ENCODE measurements around the gene ELMOD1.

Gene ELMOD1

GRCh38 chr11:107653076-107653475, 62.1 kb downstream of the ELMOD1 start:
- Mint-ChIP-seq H3K27me3 (peaks cover 37% of the 10 kb centered on the region), H3K4me1 (no peaks in the 10 kb centered on the region), H3K9me3 (no peaks in the 10 kb centered on the region), H3K36me3 (no peaks in the 10 kb centered on the region), H3K27ac (no peak overlapping the region), H3K4me3 (no peak overlapping the region)
- ATAC-seq, result no peak

- H3K4me3 Mint-ChIP-seq, result no peak overlapping the region
- no peak for ATAC-seq
- no peaks in the 10 kb centered on the region for H3K36me3 Mint-ChIP-seq
- peaks cover 17% of the 10 kb centered on the region for H3K27me3 Mint-ChIP-seq
- H3K4me1 Mint-ChIP-seq, result no peaks in the 10 kb centered on the region
- H3K9me3 Mint-ChIP-seq, result no peaks in the 10 kb centered on the region
- no peak overlapping the region for H3K27ac Mint-ChIP-seq
Observed at GRCh38 chr11:107655602-107656001, 64.7 kb downstream of the ELMOD1 start.

GRCh38 chr11:107659310-107659709, 68.4 kb downstream of the ELMOD1 start:
- no peaks in the 10 kb centered on the region for H3K36me3 Mint-ChIP-seq
- H3K27me3 Mint-ChIP-seq, result peaks cover 6% of the 10 kb centered on the region
- H3K27ac Mint-ChIP-seq, result no peak overlapping the region
- H3K4me1 Mint-ChIP-seq, result no peaks in the 10 kb centered on the region
- no peak overlapping the region for H3K4me3 Mint-ChIP-seq
- ATAC-seq, result no peak
- H3K9me3 Mint-ChIP-seq, result no peaks in the 10 kb centered on the region

- ATAC-seq, result no peak
- Mint-ChIP-seq H3K27ac (no peak overlapping the region), H3K9me3 (no peaks in the 10 kb centered on the region), H3K4me3 (no peak overlapping the region), H3K36me3 (no peaks in the 10 kb centered on the region), H3K4me1 (no peaks in the 10 kb centered on the region), H3K27me3 (peaks cover 11% of the 10 kb centered on the region)
Observed at GRCh38 chr11:107660066-107660465, 69.1 kb downstream of the ELMOD1 start.

GRCh38 chr11:107661656-107662055, 70.7 kb downstream of the ELMOD1 start:
- H3K36me3 Mint-ChIP-seq, result no peaks in the 10 kb centered on the region
- no peaks in the 10 kb centered on the region for H3K4me1 Mint-ChIP-seq

GRCh38 chr11:107665018-107665417, 74.1 kb downstream of the ELMOD1 start:
- Mint-ChIP-seq H3K4me1 (no peaks in the 10 kb centered on the region), H3K36me3 (no peaks in the 10 kb centered on the region), H3K9me3 (no peaks in the 10 kb centered on the region), H3K27me3 (peaks cover 11% of the 10 kb centered on the region), H3K4me3 (no peak overlapping the region), H3K27ac (no peak overlapping the region)
- no peak for ATAC-seq

More at GRCh38 chr11:107661656-107662055, 70.7 kb downstream of the ELMOD1 start:
- Mint-ChIP-seq H3K9me3 (no peaks in the 10 kb centered on the region), H3K4me3 (no peak overlapping the region), H3K27me3 (peaks cover 11% of the 10 kb centered on the region), H3K27ac (no peak overlapping the region)
- no peak for ATAC-seq

- peaks cover 21% of the 10 kb centered on the region for H3K27me3 Mint-ChIP-seq
- H3K4me1 Mint-ChIP-seq, result no peaks in the 10 kb centered on the region
- H3K36me3 Mint-ChIP-seq, result no peaks in the 10 kb centered on the region
- ATAC-seq, result no peak
- no peak overlapping the region for H3K4me3 Mint-ChIP-seq
- no peaks in the 10 kb centered on the region for H3K9me3 Mint-ChIP-seq
- H3K27ac Mint-ChIP-seq, result no peak overlapping the region
Observed at GRCh38 chr11:107666911-107667613, 76.1 kb downstream of the ELMOD1 start.

GRCh38 chr11:107669191-107669740, 78.3 kb downstream of the ELMOD1 start:
- H3K27ac Mint-ChIP-seq, result no peak overlapping the region
- H3K4me3 Mint-ChIP-seq, result no peak overlapping the region
- H3K9me3 Mint-ChIP-seq, result no peaks in the 10 kb centered on the region
- H3K4me1 Mint-ChIP-seq, result no peaks in the 10 kb centered on the region
- no peaks in the 10 kb centered on the region for H3K36me3 Mint-ChIP-seq
- ATAC-seq, result no peak
- H3K27me3 Mint-ChIP-seq, result peaks cover 24% of the 10 kb centered on the region

- no peak overlapping the region for H3K4me3 Mint-ChIP-seq
- H3K27ac Mint-ChIP-seq, result no peak overlapping the region
- H3K9me3 Mint-ChIP-seq, result no peaks in the 10 kb centered on the region
- H3K27me3 Mint-ChIP-seq, result peaks cover 18% of the 10 kb centered on the region
- ATAC-seq, result no peak
- no peaks in the 10 kb centered on the region for H3K36me3 Mint-ChIP-seq
- H3K4me1 Mint-ChIP-seq, result no peaks in the 10 kb centered on the region
Observed at GRCh38 chr11:107669893-107670601, 79.1 kb downstream of the ELMOD1 start.

GRCh38 chr11:107675902-107676301, 85.0 kb downstream of the ELMOD1 start:
- peaks cover 24% of the 10 kb centered on the region for H3K27me3 Mint-ChIP-seq
- ATAC-seq, result no peak
- no peaks in the 10 kb centered on the region for H3K4me1 Mint-ChIP-seq
- H3K36me3 Mint-ChIP-seq, result no peaks in the 10 kb centered on the region
- no peak overlapping the region for H3K4me3 Mint-ChIP-seq
- no peak overlapping the region for H3K27ac Mint-ChIP-seq
- H3K9me3 Mint-ChIP-seq, result no peaks in the 10 kb centered on the region

- H3K36me3 Mint-ChIP-seq, result no peaks in the 10 kb centered on the region
- no peak overlapping the region for H3K27ac Mint-ChIP-seq
- no peaks in the 10 kb centered on the region for H3K4me1 Mint-ChIP-seq
- H3K9me3 Mint-ChIP-seq, result no peaks in the 10 kb centered on the region
- no peak for ATAC-seq
- peaks cover 21% of the 10 kb centered on the region for H3K27me3 Mint-ChIP-seq
- no peak overlapping the region for H3K4me3 Mint-ChIP-seq
Observed at GRCh38 chr11:107676336-107677057, 85.5 kb downstream of the ELMOD1 start.

GRCh38 chr11:107677924-107678631, 87.1 kb downstream of the ELMOD1 start:
- no peaks in the 10 kb centered on the region for H3K9me3 Mint-ChIP-seq
- H3K4me1 Mint-ChIP-seq, result peaks cover 6% of the 10 kb centered on the region
- no peak for ATAC-seq
- no peaks in the 10 kb centered on the region for H3K36me3 Mint-ChIP-seq
- no peak overlapping the region for H3K27ac Mint-ChIP-seq
- H3K4me3 Mint-ChIP-seq, result no peak overlapping the region
- peaks cover 7% of the 10 kb centered on the region for H3K27me3 Mint-ChIP-seq

- no peak overlapping the region for H3K27ac Mint-ChIP-seq
- H3K36me3 Mint-ChIP-seq, result no peaks in the 10 kb centered on the region
- no peak overlapping the region for H3K4me3 Mint-ChIP-seq
- peaks cover 7% of the 10 kb centered on the region for H3K27me3 Mint-ChIP-seq
- no peak for ATAC-seq
- peaks cover 6% of the 10 kb centered on the region for H3K4me1 Mint-ChIP-seq
- no peaks in the 10 kb centered on the region for H3K9me3 Mint-ChIP-seq
Observed at GRCh38 chr11:107678632-107678971, 87.7 kb downstream of the ELMOD1 start.

GRCh38 chr11:107679255-107680024, 88.5 kb downstream of the ELMOD1 start:
- no peak for ATAC-seq
- Mint-ChIP-seq H3K27me3 (peaks cover 7% of the 10 kb centered on the region), H3K36me3 (no peaks in the 10 kb centered on the region), H3K4me1 (peaks cover 6% of the 10 kb centered on the region), H3K4me3 (no peak overlapping the region), H3K27ac (no peak overlapping the region), H3K9me3 (no peaks in the 10 kb centered on the region)

All from stimulated activated memory B cell treated with anti-CD40 and anti-IgM and Interleukin-4, amounts not matched to agents 10 μg/mL and 1 μg/mL and 100 μg/mL, for 72 hours (primary cell).